Neural cell (in vitro differentiated cells): ENCODE measurements around the gene HEATR5A. TPM values are rescaled to one million over a fixed set of nuclear protein-coding genes. Genes with fewer than 3 reads are reported as not detected.

ENCODE experiments used
- H2AFZ ChIP-seq: fragments of 200-600, 300-800 bp; sonication (generic), shearing (Covaris generic); 2 replicates; pipeline ENCODE4 v1.6.0; 2014; ENCODE audit warnings: low read depth, mild to moderate bottlenecking, antibody characterized with exemption, low read length, moderate library complexity
- H3F3A ChIP-seq: fragments of 200-600 bp; shearing (Covaris generic); 2 replicates; pipeline ENCODE4 v1.6.1; 2016; ENCODE audit warnings: mild to moderate bottlenecking, moderate library complexity, mixed read lengths, antibody characterized with exemption, low read length; ENCODE audit not compliant: insufficient read depth, poor library complexity, severe bottlenecking
- H3K27ac ChIP-seq: fragments of 200-600, 300-800 bp; sonication (generic), shearing (Covaris generic); 2 replicates; pipeline ENCODE4 v1.5.1; 2014; ENCODE audit warnings: mild to moderate bottlenecking, low read length, moderate library complexity
- H3K27me3 ChIP-seq: fragments of 300-800, 200-600 bp; sonication (generic), shearing (Covaris generic); 2 replicates; pipeline ENCODE4 v1.6.0; 2014; ENCODE audit warnings: mild to moderate bottlenecking, low read depth, low read length, moderate library complexity; ENCODE audit not compliant: insufficient read depth
- H3K36me3 ChIP-seq: fragments of 300-800, 200-600 bp; sonication (generic), shearing (Covaris generic); 2 replicates; pipeline ENCODE4 v1.5.1; 2014; ENCODE audit warnings: mild to moderate bottlenecking, antibody characterized with exemption, low read length, moderate library complexity; ENCODE audit not compliant: insufficient read depth
- H3K4me2 ChIP-seq: fragments of 300-800, 200-600 bp; sonication (generic), shearing (Covaris generic); 2 replicates; pipeline ENCODE4 v1.6.0; 2014; ENCODE audit warnings: mild to moderate bottlenecking, low read length
- H3K4me3 ChIP-seq: fragments of 300-800, 200-600 bp; sonication (generic), shearing (Covaris generic); 2 replicates; pipeline ENCODE4 v1.5.1; 2014; ENCODE audit warnings: mild to moderate bottlenecking, low read length, moderate library complexity
- H3K79me2 ChIP-seq: fragments of 200-600 bp; shearing (Covaris generic); replicated peaks from 2 replicates; pipeline ENCODE4 v1.6.0; 2014; ENCODE audit warnings: mild to moderate bottlenecking, low read length, moderate library complexity; ENCODE audit not compliant: insufficient read depth
- H3K9ac ChIP-seq: fragments of 300-800, 200-600 bp; sonication (generic), shearing (Covaris generic); 2 replicates; pipeline ENCODE4 v1.6.1; 2016; ENCODE audit warnings: mild to moderate bottlenecking, low read length, mixed read lengths
- H3K9me2 ChIP-seq: fragments of 200-600 bp; shearing (Covaris generic); 2 replicates; pipeline ENCODE4 v1.6.1; 2016; ENCODE audit warnings: mild to moderate bottlenecking, low read length, mixed read lengths; ENCODE audit not compliant: insufficient read depth
- H3K9me3 ChIP-seq: fragments of 200-600, 300-800 bp; sonication (generic), shearing (Covaris generic); 2 replicates; pipeline ENCODE4 v1.6.1; 2016; ENCODE audit warnings: mild to moderate bottlenecking, mixed run types, low read length, moderate library complexity, mixed read lengths
- H4K20me1 ChIP-seq: fragments of 200-600 bp; shearing (Covaris generic); 2 replicates; pipeline ENCODE4 v1.6.1; 2016; ENCODE audit warnings: mild to moderate bottlenecking, mixed run types; ENCODE audit not compliant: insufficient read depth
- EP300 ChIP-seq: fragments of 450-650 bp; conservative IDR thresholded peaks from 2 replicates; pipeline ENCODE4 v1.6.1; 2014; ENCODE audit warnings: antibody characterized with exemption, mild to moderate bottlenecking, moderate library complexity; ENCODE audit not compliant: poor library complexity, severe bottlenecking
- EZH2 ChIP-seq: fragments of 200-600, 300-800 bp; shearing (Covaris generic), sonication (generic); IDR thresholded peaks from 2 replicates; pipeline ENCODE4 v1.6.1; 2014; ENCODE audit warnings: antibody characterized with exemption, low read length, borderline replicate concordance, mild to moderate bottlenecking; ENCODE audit not compliant: insufficient read depth, poor library complexity, severe bottlenecking
- MXI1 ChIP-seq: fragments of 450-650 bp; conservative IDR thresholded peaks from 2 replicates; pipeline ENCODE4 v1.6.1; 2014; ENCODE audit warnings: antibody characterized with exemption, mild to moderate bottlenecking; ENCODE audit not compliant: poor library complexity, severe bottlenecking
- POLR2AphosphoS5 ChIP-seq: IDR thresholded peaks from 2 replicates; pipeline ENCODE4 v1.6.1; 2012
- RAD21 ChIP-seq: fragments of 450-650 bp; conservative IDR thresholded peaks from 2 replicates; pipeline ENCODE4 v1.6.1; 2014; ENCODE audit warnings: antibody characterized with exemption, mild to moderate bottlenecking, moderate library complexity
- SMC3 ChIP-seq: fragments of 450-650 bp; conservative IDR thresholded peaks from 2 replicates; pipeline ENCODE4 v1.6.1; 2014; ENCODE audit warnings: antibody characterized with exemption, mild to moderate bottlenecking, moderate library complexity; ENCODE audit not compliant: poor library complexity
- TAF1 ChIP-seq: IDR thresholded peaks from 2 replicates; pipeline ENCODE4 v1.6.1; 2012; ENCODE audit warnings: low read depth
- polyA plus RNA-seq: library from polyadenylated mRNA; depleted of rRNA; stranded (reverse); fragments of >200 nt; gene quantifications from 2 replicates; pipeline ENCODE4 v1.2.3, GENCODE V29; 2014
- TF ChIP-seq, protein P1 (sequence below): IDR thresholded peaks from 2 replicates; pipeline ENCODE4 v1.6.1; 2012; ENCODE audit warnings: borderline replicate concordance
- TF ChIP-seq, protein P2 (sequence below): fragments of 450-650 bp; IDR thresholded peaks from 2 replicates; pipeline ENCODE4 v1.5.1; 2014; ENCODE audit warnings: antibody characterized with exemption, mild to moderate bottlenecking, moderate library complexity; ENCODE audit not compliant: poor library complexity, severe bottlenecking

Gene HEATR5A
- polyA plus RNA-seq, 1 donor from 2014 or later, result 5.2 TPM

GRCh38 chr14:31268216-31268615 lies 152.1 kb downstream of the HEATR5A start:
- no peak overlapping the region for H3K9ac ChIP-seq
- no peak overlapping the region for H3K4me3 ChIP-seq
- no peaks in the 10 kb centered on the region for H3K9me3 ChIP-seq
- H3K79me2 ChIP-seq, result no peaks in the 10 kb centered on the region
- H4K20me1 ChIP-seq, result no peaks in the 10 kb centered on the region
- H3K9me2 ChIP-seq, result no peaks in the 10 kb centered on the region
- H3K36me3 ChIP-seq, result no peaks in the 10 kb centered on the region
- no peaks in the 10 kb centered on the region for H3K27me3 ChIP-seq
- H3K4me2 ChIP-seq, result no peak overlapping the region
- no peak for TF ChIP-seq MXI1
- no peak for TF ChIP-seq RAD21
- no peak for TF ChIP-seq EP300
- no peak for TF ChIP-seq TAF1
- TF ChIP-seq EZH2, result no peak
- TF ChIP-seq, protein P1, sequence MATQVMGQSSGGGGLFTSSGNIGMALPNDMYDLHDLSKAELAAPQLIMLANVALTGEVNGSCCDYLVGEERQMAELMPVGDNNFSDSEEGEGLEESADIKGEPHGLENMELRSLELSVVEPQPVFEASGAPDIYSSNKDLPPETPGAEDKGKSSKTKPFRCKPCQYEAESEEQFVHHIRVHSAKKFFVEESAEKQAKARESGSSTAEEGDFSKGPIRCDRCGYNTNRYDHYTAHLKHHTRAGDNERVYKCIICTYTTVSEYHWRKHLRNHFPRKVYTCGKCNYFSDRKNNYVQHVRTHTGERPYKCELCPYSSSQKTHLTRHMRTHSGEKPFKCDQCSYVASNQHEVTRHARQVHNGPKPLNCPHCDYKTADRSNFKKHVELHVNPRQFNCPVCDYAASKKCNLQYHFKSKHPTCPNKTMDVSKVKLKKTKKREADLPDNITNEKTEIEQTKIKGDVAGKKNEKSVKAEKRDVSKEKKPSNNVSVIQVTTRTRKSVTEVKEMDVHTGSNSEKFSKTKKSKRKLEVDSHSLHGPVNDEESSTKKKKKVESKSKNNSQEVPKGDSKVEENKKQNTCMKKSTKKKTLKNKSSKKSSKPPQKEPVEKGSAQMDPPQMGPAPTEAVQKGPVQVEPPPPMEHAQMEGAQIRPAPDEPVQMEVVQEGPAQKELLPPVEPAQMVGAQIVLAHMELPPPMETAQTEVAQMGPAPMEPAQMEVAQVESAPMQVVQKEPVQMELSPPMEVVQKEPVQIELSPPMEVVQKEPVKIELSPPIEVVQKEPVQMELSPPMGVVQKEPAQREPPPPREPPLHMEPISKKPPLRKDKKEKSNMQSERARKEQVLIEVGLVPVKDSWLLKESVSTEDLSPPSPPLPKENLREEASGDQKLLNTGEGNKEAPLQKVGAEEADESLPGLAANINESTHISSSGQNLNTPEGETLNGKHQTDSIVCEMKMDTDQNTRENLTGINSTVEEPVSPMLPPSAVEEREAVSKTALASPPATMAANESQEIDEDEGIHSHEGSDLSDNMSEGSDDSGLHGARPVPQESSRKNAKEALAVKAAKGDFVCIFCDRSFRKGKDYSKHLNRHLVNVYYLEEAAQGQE, result no peak
- TF ChIP-seq SMC3, result no peak
- TF ChIP-seq, protein P2, sequence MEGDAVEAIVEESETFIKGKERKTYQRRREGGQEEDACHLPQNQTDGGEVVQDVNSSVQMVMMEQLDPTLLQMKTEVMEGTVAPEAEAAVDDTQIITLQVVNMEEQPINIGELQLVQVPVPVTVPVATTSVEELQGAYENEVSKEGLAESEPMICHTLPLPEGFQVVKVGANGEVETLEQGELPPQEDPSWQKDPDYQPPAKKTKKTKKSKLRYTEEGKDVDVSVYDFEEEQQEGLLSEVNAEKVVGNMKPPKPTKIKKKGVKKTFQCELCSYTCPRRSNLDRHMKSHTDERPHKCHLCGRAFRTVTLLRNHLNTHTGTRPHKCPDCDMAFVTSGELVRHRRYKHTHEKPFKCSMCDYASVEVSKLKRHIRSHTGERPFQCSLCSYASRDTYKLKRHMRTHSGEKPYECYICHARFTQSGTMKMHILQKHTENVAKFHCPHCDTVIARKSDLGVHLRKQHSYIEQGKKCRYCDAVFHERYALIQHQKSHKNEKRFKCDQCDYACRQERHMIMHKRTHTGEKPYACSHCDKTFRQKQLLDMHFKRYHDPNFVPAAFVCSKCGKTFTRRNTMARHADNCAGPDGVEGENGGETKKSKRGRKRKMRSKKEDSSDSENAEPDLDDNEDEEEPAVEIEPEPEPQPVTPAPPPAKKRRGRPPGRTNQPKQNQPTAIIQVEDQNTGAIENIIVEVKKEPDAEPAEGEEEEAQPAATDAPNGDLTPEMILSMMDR, result no peak
- TF ChIP-seq POLR2AphosphoS5, result no peak
- no peak overlapping the region for H2AFZ ChIP-seq
- H3K27ac ChIP-seq, result no peak overlapping the region
- no peaks in the 10 kb centered on the region for H3F3A ChIP-seq

DNA sequence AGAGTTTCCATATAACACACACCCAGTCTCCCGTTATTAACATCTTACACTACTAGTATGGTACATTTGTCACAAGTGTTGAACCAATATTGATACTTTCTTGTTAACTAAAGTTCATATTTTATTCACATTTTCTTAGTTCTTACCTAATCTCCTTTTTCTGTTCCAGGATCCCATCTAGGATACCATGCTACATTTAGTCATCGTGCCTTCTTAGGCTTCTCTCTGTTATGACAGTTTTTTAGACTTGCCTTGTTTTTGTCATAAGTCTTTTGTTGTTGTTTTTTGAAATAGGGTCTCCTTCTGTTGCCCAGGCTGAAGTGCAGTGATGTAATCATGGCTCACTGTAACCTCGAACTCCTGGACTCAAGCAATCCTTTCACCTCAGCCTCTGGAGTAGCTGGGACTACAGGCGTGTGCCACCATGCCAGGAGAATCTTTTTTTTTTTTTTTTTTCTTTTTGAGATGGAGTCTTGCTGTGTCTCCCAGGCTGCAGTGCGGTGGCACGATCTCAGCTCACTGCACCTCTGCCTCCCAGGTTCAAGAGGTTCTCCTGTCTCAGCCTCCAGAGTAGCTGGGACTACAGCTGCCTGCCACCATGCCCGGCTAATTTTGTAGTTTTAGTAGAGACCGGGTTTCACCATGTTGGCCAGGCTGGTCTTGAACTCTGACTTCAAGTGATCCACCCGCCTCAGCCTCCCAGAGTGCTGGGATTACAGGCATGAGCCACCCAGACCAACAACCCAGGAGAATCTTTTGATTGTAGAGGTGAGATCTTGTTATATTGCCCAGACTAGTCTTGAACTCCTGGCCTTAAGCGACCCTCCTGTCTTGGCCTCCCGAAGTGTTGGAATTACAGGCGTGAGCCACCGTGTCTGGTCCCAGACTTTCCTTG lies 153.7 kb downstream of the HEATR5A start:
- Histone ChIP-seq H3K4me2 (no peak overlapping the region), H3K9ac (no peak overlapping the region), H2AFZ (no peak overlapping the region), H3K79me2 (no peaks in the 10 kb centered on the region), H3F3A (no peaks in the 10 kb centered on the region), H3K27me3 (no peaks in the 10 kb centered on the region), H3K27ac (no peak overlapping the region), H3K36me3 (no peaks in the 10 kb centered on the region), H4K20me1 (no peaks in the 10 kb centered on the region), H3K9me2 (no peaks in the 10 kb centered on the region), H3K9me3 (no peaks in the 10 kb centered on the region), H3K4me3 (no peak overlapping the region)
- no peak for TF ChIP-seq POLR2AphosphoS5
